B cell (primary cell): ENCODE measurements around the gene NPAP1. TPM values are rescaled to one million over a fixed set of nuclear protein-coding genes. Genes with fewer than 3 reads are reported as not detected.

Experiments
- ATAC-seq: fragments of 200-7000 bp; cut with Tn5 transposase; one replicate; pipeline ENCODE4 v1.10.0; 2021; ENCODE audit warnings: low read depth, mild to moderate bottlenecking, moderate number of reproducible peaks, moderate library complexity
- CTCF ChIA-PET: fragments of 350-600 bp; sonication (Branson Sonifier 250); formaldehyde crosslinking; loops from one replicate; lab custom pipeline; 2021; ENCODE audit warnings: antibody characterized with exemption, inconsistent platforms; lab: Charles Lee
- POLR2A ChIA-PET: fragments of 350-600 bp; sonication (Branson Sonifier 250); formaldehyde crosslinking; loops from one replicate; lab custom pipeline; 2021; ENCODE audit warnings: antibody characterized with exemption; lab: Charles Lee
- DNase-seq: peaks from one replicate; pipeline ENCODE4 v3.0.0; 2013
- H2AFZ ChIP-seq: 2 replicates; pipeline ENCODE4 v1.6.1; 2012; ENCODE audit warnings: mild to moderate bottlenecking, low read depth, low read length; ENCODE audit not compliant: insufficient read depth, poor library complexity, severe bottlenecking
- H3K27ac ChIP-seq, 2 donors: 1 replicate in 1 of 2; 2 replicates in 1 of 2; pipeline ENCODE4 v1.5.1; 2012 to 2013; ENCODE audit warnings: low read length in 2 of 2, mild to moderate bottlenecking in 2 of 2, moderate library complexity in 1 of 2
- H3K27me3 ChIP-seq, 4 experiments: fragments of 200-600 bp in 1 of 4; sonication (generic) in 1 of 4; replicated peaks in 1 of 4; 1 replicate in 2 of 4; 2 replicates in 2 of 4; pipeline versions ENCODE4 v1.6.1 to v1.7.0; 2013 to 2016; ENCODE audit warnings: low read length in 3 of 4, mild to moderate bottlenecking in 2 of 4, mixed read lengths in 1 of 4, moderate library complexity in 1 of 4; ENCODE audit not compliant: insufficient read depth in 4 of 4, control insufficient read depth in 3 of 4; ENCODE audit errors: control extremely low read depth in 1 of 4
- H3K36me3 ChIP-seq, 2 experiments: replicated peaks in 1 of 2; 1 replicate in 1 of 2; 2 replicates in 1 of 2; pipeline versions ENCODE4 v1.6.1 to v1.7.1; 2013; ENCODE audit warnings: low read length in 1 of 2; ENCODE audit not compliant: insufficient read depth in 2 of 2, control insufficient read depth in 1 of 2; ENCODE audit errors: control extremely low read depth in 1 of 2, extremely low read depth in 1 of 2
- H3K4me1 ChIP-seq, 2 donors: fragments of 200-600 bp in 1 of 2; sonication (generic) in 1 of 2; 1 replicate in 1 of 2; 2 replicates in 1 of 2; pipeline versions ENCODE4 v1.5.1 to v1.6.1; 2013 to 2017; ENCODE audit warnings: low read length in 2 of 2; ENCODE audit not compliant: control insufficient read depth in 2 of 2, insufficient read depth in 2 of 2
- H3K4me2 ChIP-seq: replicated peaks from 2 replicates; pipeline ENCODE3; 2012; ENCODE audit warnings: mild to moderate bottlenecking, low read depth, low read length; ENCODE audit not compliant: poor library complexity, severe bottlenecking
- H3K4me3 ChIP-seq, 5 experiments: fragments of 200-600 bp in 1 of 5; sonication (generic) in 1 of 5; 1 replicate in 3 of 5; 2 replicates in 2 of 5; pipeline versions ENCODE4 v1.5.1 to v1.7.0; 2011 to 2016; ENCODE audit warnings: low read length in 4 of 5, mild to moderate bottlenecking in 4 of 5, low read depth in 2 of 5, control low read depth in 1 of 5, moderate library complexity in 1 of 5; ENCODE audit not compliant: insufficient read depth in 1 of 5; ENCODE audit errors: control extremely low read depth in 1 of 5, extremely low read depth in 1 of 5
- H3K79me2 ChIP-seq: fragments of 200-600 bp; sonication (generic); one replicate; pipeline ENCODE4 v1.6.0; 2016; ENCODE audit warnings: low read length; ENCODE audit not compliant: control insufficient read depth, insufficient read depth
- H3K9ac ChIP-seq: fragments of 200-600 bp; sonication (generic); 2 replicates; pipeline ENCODE4 v1.6.1; 2017; ENCODE audit warnings: mild to moderate bottlenecking, low read length, moderate library complexity
- H3K9me3 ChIP-seq, 3 donors: one replicate each; pipeline versions ENCODE4 v1.6.1 to v1.7.1; 2013; ENCODE audit warnings: low read length in 2 of 3; ENCODE audit not compliant: control insufficient read depth in 2 of 3, insufficient read depth in 1 of 3; ENCODE audit errors: control extremely low read depth in 1 of 3
- H4K20me1 ChIP-seq: 2 replicates; pipeline ENCODE4 v1.6.0; 2012; ENCODE audit warnings: mild to moderate bottlenecking, low read length; ENCODE audit not compliant: insufficient read depth, control insufficient read depth, poor library complexity, severe bottlenecking
- H3K27ac Mint-ChIP-seq: one replicate; pipeline ENCODE4 v1.8.0; 2021; ENCODE audit warnings: mixed read lengths
- H3K27me3 Mint-ChIP-seq: one replicate; pipeline ENCODE4 v1.8.0; 2021; ENCODE audit warnings: mixed read lengths
- H3K4me1 Mint-ChIP-seq: one replicate; pipeline ENCODE4 v1.8.0; 2021; ENCODE audit warnings: mixed read lengths
- H3K4me3 Mint-ChIP-seq: one replicate; pipeline ENCODE4 v1.8.0; 2021; ENCODE audit warnings: mixed read lengths
- H3K9me3 Mint-ChIP-seq: one replicate; pipeline ENCODE4 v1.8.0; 2022; ENCODE audit warnings: mixed read lengths; ENCODE audit not compliant: insufficient read depth
- CTCF ChIP-seq: fragments of 200-600 bp; IDR thresholded peaks from one replicate; pipeline ENCODE4 v1.8.0; 2022; ENCODE audit warnings: antibody characterized with exemption, mild to moderate bottlenecking
- EZH2 ChIP-seq: IDR thresholded peaks from 2 replicates; pipeline ENCODE4 v1.6.1; 2012; ENCODE audit warnings: borderline replicate concordance, low read depth, mild to moderate bottlenecking, moderate library complexity, low read length; ENCODE audit not compliant: insufficient read depth, poor library complexity, severe bottlenecking
- WGBS: methylation state at CpG from one replicate; pipeline ENCODE4 v1.1.5; 2013; ENCODE audit warnings: missing lambda C conversion rate; ENCODE audit not compliant: insufficient coverage; 5-methylcytosine and 5-hydroxymethylcytosine counted together
- intact Hi-C: fragments of 100-400 bp; cut with micrococcal nuclease; formaldehyde crosslinking; loops from one replicate; pipeline ENCODE4 v1.10.0; 2022
- polyA plus RNA-seq: library from polyadenylated mRNA; depleted of rRNA; stranded (reverse); fragments of >200 nt; gene quantifications from 2 replicates; pipeline ENCODE4 v1.2.3, GENCODE V29; 2012
- total RNA-seq, 2 donors: library from RNA; stranded (reverse); fragments of 120-200 nt in 1 of 2; gene quantifications; 1 replicate in 1 of 2; 2 replicates in 1 of 2; pipeline versions ENCODE4 v1.2.3 to v1.2.4, GENCODE V29; 2013 to 2022

Gene NPAP1
- total and polyA plus RNA-seq, 2 donors (not counting 1 experiment from before 2014, with no cell fraction given): not detected

GRCh38 chr15:24683736-24684135, 8.2 kb downstream of the NPAP1 start:
- no peaks in the 10 kb centered on the region for H3K27me3 Mint-ChIP-seq
- Histone ChIP-seq H3K79me2 (no peaks in the 10 kb centered on the region), H3K4me3 (no peak overlapping the region), H3K4me1 (no peaks in the 10 kb centered on the region), H3K4me2 (no peak overlapping the region), H2AFZ (no peak overlapping the region), H3K9ac (no peak overlapping the region), H3K36me3 (no peaks in the 10 kb centered on the region), H3K27me3 (no peaks in the 10 kb centered on the region), H4K20me1 (no peaks in the 10 kb centered on the region), H3K27ac (no peak overlapping the region), H3K9me3 (peaks cover 0 to 3% (median 0%) of the 10 kb centered on the region in 3 donors)
- TF ChIP-seq EZH2: no peak
- no peak for TF ChIP-seq CTCF
- peaks cover 4% of the 10 kb centered on the region for H3K9me3 Mint-ChIP-seq
- 100% methylated on average over 1 of the region's 1 CpG for WGBS
- H3K4me1 Mint-ChIP-seq: no peaks in the 10 kb centered on the region
- CTCF ChIA-PET: no interaction called here
- no peak overlapping the region for H3K27ac Mint-ChIP-seq
- H3K4me3 Mint-ChIP-seq: no peak overlapping the region
- DNase-seq (no peak), ATAC-seq (no peak)
- POLR2A ChIA-PET: no interaction called here
- intact Hi-C loops: no loop called here

DNA sequence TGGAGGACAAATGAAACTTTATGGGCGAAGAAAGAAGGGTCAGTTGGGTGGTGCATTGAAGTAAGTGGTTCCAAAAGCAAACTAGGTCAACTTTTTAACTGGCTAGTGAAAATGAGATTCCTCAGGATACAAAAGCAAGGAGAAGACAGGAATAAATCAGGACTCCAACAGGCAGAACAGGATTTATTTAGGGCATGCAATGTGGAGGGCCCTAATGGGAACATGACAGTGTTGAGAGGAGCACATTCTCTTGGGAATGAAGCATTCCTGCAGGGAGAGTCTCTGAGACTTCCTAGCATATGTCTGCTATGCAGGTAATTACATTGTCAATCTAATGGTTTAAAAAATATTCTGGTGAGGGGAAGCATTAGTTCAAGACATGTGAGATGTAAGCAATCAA, 8.7 kb downstream of the NPAP1 start:
- TF ChIP-seq CTCF: no peak
- TF ChIP-seq EZH2: no peak

More for the DNA sequence above, 8.7 kb downstream of the NPAP1 start:
- Histone ChIP-seq H3K9ac (no peak overlapping the region), H3K36me3 (no peaks in the 10 kb centered on the region), H2AFZ (no peak overlapping the region), H3K27ac (no peak overlapping the region), H3K9me3 (no peaks in the 10 kb centered on the region), H4K20me1 (no peaks in the 10 kb centered on the region), H3K4me3 (no peak overlapping the region), H3K27me3 (no peaks in the 10 kb centered on the region), H3K4me1 (no peaks in the 10 kb centered on the region), H3K4me2 (no peak overlapping the region), H3K79me2 (no peaks in the 10 kb centered on the region)
- Mint-ChIP-seq H3K4me3 (no peak overlapping the region), H3K9me3 (peaks cover 4% of the 10 kb centered on the region), H3K4me1 (no peaks in the 10 kb centered on the region), H3K27ac (no peak overlapping the region), H3K27me3 (no peaks in the 10 kb centered on the region)
- intact Hi-C loops: no loop called here
- DNase-seq: no peak
- ChIA-PET CTCF (no interaction called here), POLR2A (no interaction called here)
- 56% methylated on average over 1 of the region's 1 CpG for WGBS
- ATAC-seq: no peak
